Keratinocyte (primary cell): ENCODE results near the gene SCART1. TPM values are rescaled to one million over a fixed set of nuclear protein-coding genes. Genes with fewer than 3 reads are reported as not detected.

ENCODE experiments used
- DNase-seq: peaks from one replicate; pipeline ENCODE4 v3.0.0-alpha.2; 2011; ENCODE audit warnings: low read depth, missing footprints, low spot score
- FAIRE-seq: peaks from 2 replicates; lab custom pipeline; 2011; peaks lifted over from hg19 to GRCh38; lab: Jason Lieb, UNC
- H2AFZ ChIP-seq: 2 replicates; pipeline ENCODE4 v1.6.0; 2012; ENCODE audit warnings: low read length, control low read depth, inconsistent platforms; ENCODE audit not compliant: control insufficient read depth
- H3K27ac ChIP-seq: 2 replicates; pipeline ENCODE4 v1.5.1; 2011; ENCODE audit warnings: low read length; ENCODE audit not compliant: control insufficient read depth, insufficient read depth
- H3K27me3 ChIP-seq: 3 replicates; pipeline ENCODE4 v1.6.0; 2011; ENCODE audit warnings: low read length; ENCODE audit not compliant: control insufficient read depth, insufficient read depth; ENCODE audit errors: extremely low read depth
- H3K36me3 ChIP-seq, 2 experiments: 2 replicates in 1 of 2; 3 replicates in 1 of 2; pipeline ENCODE4 v1.5.1; 2011; ENCODE audit warnings: low read length in 2 of 2, mild to moderate bottlenecking in 1 of 2; ENCODE audit not compliant: control insufficient read depth in 2 of 2, insufficient read depth in 2 of 2; ENCODE audit errors: extremely low read depth in 1 of 2
- H3K4me1 ChIP-seq: 3 replicates; pipeline ENCODE4 v1.5.1; 2011; ENCODE audit warnings: low read length; ENCODE audit not compliant: control insufficient read depth, insufficient read depth; ENCODE audit errors: extremely low read depth
- H3K4me2 ChIP-seq: 3 replicates; pipeline ENCODE4 v1.6.0; 2011; ENCODE audit warnings: low read depth, low read length; ENCODE audit not compliant: control insufficient read depth, insufficient read depth; ENCODE audit errors: extremely low read depth
- H3K4me3 ChIP-seq, 3 experiments: fragments of 200-600 bp in 1 of 3; sonication (generic) in 1 of 3; 2 replicates in 2 of 3; 3 replicates in 1 of 3; pipeline ENCODE4 v1.5.1; 2011 to 2016; ENCODE audit warnings: low read length in 3 of 3, mild to moderate bottlenecking in 3 of 3, control low read depth in 2 of 3, inconsistent platforms in 1 of 3, low read depth in 1 of 3, mixed read lengths in 1 of 3, mixed run types in 1 of 3, moderate library complexity in 1 of 3; ENCODE audit not compliant: control insufficient read depth in 2 of 3, insufficient read depth in 2 of 3; ENCODE audit errors: extremely low read depth in 1 of 3
- H3K79me2 ChIP-seq: 2 replicates; pipeline ENCODE4 v1.6.0; 2012; ENCODE audit warnings: low read length; ENCODE audit not compliant: control insufficient read depth, insufficient read depth
- H3K9ac ChIP-seq: 3 replicates; pipeline ENCODE4 v1.6.0; 2011; ENCODE audit warnings: low read length; ENCODE audit not compliant: control insufficient read depth, insufficient read depth; ENCODE audit errors: extremely low read depth
- H3K9me1 ChIP-seq: 3 replicates; pipeline ENCODE4 v1.6.0; 2011; ENCODE audit warnings: low read length; ENCODE audit not compliant: control insufficient read depth, insufficient read depth; ENCODE audit errors: extremely low read depth
- H3K9me3 ChIP-seq: 2 replicates; pipeline ENCODE4 v1.5.1; 2012; ENCODE audit warnings: low read depth, low read length; ENCODE audit not compliant: control insufficient read depth
- H4K20me1 ChIP-seq: 3 replicates; pipeline ENCODE4 v1.6.0; 2011; ENCODE audit warnings: low read length; ENCODE audit not compliant: control insufficient read depth, insufficient read depth; ENCODE audit errors: extremely low read depth
- EZH2 ChIP-seq: IDR thresholded peaks from one replicate; pipeline ENCODE4 v1.6.1; 2012; ENCODE audit warnings: inconsistent platforms, mild to moderate bottlenecking, low read length, moderate library complexity
- dilution Hi-C: fragments of 300-500 bp; cut with MboI; formaldehyde crosslinking; loops from one replicate; pipeline ENCODE4 v1.7.0; 2020; ENCODE audit warnings: low sequenced_read_pairs; ENCODE audit not compliant: extremely low pct_ligation_motif_present
- polyA plus RNA-seq, 5 experiments: library from polyadenylated mRNA; depleted of rRNA in 3 of 5; stranded (reverse) in 3 of 5; stranded (forward) in 1 of 5; unstranded in 1 of 5; fragments of >200 nt; gene quantifications; 1 replicate in 1 of 5; 2 replicates in 3 of 5; 3 replicates in 1 of 5; pipeline versions ENCODE4 v1.2.1 to v1.2.3, GENCODE V29; 2011 to 2012; ENCODE audit warnings: missing spikeins in 2 of 5, low read depth in 1 of 5, low replicate concordance in 1 of 5
- TF ChIP-seq, protein P1 (sequence below), 3 experiments: IDR thresholded peaks in 1 of 3; conservative IDR thresholded peaks in 1 of 3; optimal IDR thresholded peaks in 1 of 3; 2 replicates in 2 of 3; 3 replicates in 1 of 3; pipeline versions ENCODE3 to v1.5.1; 2011; ENCODE audit warnings: low read length in 3 of 3, mild to moderate bottlenecking in 3 of 3, moderate library complexity in 2 of 3, control low read depth in 1 of 3, inconsistent platforms in 1 of 3; ENCODE audit not compliant: insufficient read depth in 2 of 3; ENCODE audit errors: extremely low read depth in 1 of 3

Gene SCART1
- polyA plus RNA-seq, 1 donor (not counting 4 experiments of a cell fraction or from before 2014, with no cell fraction given) = 0.75 TPM

DNA sequence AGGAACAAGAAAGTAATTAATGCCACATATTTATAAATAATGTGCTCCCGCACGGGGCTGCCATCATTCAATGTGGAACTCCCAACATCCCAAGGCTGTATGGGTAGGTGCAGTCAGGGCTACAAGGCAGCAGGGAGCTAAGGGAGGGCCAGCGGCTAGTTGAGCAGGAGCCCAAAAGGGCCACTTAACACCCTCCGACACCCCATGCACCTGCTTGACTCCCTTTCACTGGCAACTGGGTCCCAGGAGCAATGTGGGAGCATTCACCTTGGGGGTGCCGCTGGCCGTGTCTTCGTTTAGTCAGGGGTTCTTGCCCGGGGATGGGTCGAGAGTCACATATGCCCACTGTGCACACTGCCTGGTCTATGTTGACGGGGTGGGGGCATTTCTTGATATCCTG, 27.9 kb downstream of the SCART1 start:
- FAIRE-seq = no peak

DNA sequence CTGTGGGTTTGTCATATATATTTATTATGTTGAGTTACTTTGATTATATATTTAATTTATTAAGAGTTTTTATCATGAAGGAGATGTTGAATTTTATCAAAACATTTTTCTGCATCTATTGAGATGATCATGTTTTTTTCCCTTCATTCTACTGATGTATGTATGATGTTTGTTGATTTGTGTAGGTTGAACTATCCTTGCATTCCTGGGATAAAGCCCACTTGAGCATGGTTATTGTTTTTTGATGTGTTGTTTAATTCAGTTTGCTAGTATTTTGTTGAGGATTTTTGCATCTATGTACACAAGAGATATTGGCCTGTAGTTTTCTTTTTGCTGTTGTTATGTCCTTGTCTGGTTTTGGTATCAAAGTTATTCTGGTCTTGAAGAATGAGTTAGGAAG, 31.1 kb downstream of the SCART1 start:
- Histone ChIP-seq H3K4me3 (no peak overlapping the region), H3K9me1 (no peaks in the 10 kb centered on the region), H3K36me3 (no peaks in the 10 kb centered on the region), H3K9ac (no peak overlapping the region), H4K20me1 (no peaks in the 10 kb centered on the region), H3K27me3 (no peaks in the 10 kb centered on the region), H3K79me2 (no peaks in the 10 kb centered on the region), H2AFZ (no peak overlapping the region), H3K27ac (no peak overlapping the region), H3K9me3 (no peaks in the 10 kb centered on the region), H3K4me2 (no peak overlapping the region), H3K4me1 (no peaks in the 10 kb centered on the region)
- no peak for TF ChIP-seq EZH2
- TF ChIP-seq, protein P1, sequence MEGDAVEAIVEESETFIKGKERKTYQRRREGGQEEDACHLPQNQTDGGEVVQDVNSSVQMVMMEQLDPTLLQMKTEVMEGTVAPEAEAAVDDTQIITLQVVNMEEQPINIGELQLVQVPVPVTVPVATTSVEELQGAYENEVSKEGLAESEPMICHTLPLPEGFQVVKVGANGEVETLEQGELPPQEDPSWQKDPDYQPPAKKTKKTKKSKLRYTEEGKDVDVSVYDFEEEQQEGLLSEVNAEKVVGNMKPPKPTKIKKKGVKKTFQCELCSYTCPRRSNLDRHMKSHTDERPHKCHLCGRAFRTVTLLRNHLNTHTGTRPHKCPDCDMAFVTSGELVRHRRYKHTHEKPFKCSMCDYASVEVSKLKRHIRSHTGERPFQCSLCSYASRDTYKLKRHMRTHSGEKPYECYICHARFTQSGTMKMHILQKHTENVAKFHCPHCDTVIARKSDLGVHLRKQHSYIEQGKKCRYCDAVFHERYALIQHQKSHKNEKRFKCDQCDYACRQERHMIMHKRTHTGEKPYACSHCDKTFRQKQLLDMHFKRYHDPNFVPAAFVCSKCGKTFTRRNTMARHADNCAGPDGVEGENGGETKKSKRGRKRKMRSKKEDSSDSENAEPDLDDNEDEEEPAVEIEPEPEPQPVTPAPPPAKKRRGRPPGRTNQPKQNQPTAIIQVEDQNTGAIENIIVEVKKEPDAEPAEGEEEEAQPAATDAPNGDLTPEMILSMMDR (optimal IDR thresholded peaks at IDR 0.05 in 1 of 3, IDR thresholded peaks at IDR 0.05 in 1 of 3, conservative IDR thresholded peaks at IDR 0.05 in 1 of 3; ENCODE audit: extremely low read depth in 1 of 3, insufficient read depth in 2 of 3, low read length in 3 of 3) = no peak
- FAIRE-seq (no peak), DNase-seq (no peak)
- dilution Hi-C loops = no loop called here

More for the DNA sequence above, 27.9 kb downstream of the SCART1 start:
- H3K4me3 ChIP-seq = no peak overlapping the region
- no peaks in the 10 kb centered on the region for H3K27me3 ChIP-seq
- no peak overlapping the region for H3K9ac ChIP-seq
- no peak overlapping the region for H3K27ac ChIP-seq
- H3K4me1 ChIP-seq = no peaks in the 10 kb centered on the region
- H4K20me1 ChIP-seq = no peaks in the 10 kb centered on the region
- no peaks in the 10 kb centered on the region for H3K36me3 ChIP-seq
- dilution Hi-C loops = no loop called here
- no peak overlapping the region for H3K4me2 ChIP-seq
- TF ChIP-seq EZH2 = no peak
- TF ChIP-seq, protein P1 (optimal IDR thresholded peaks at IDR 0.05 in 1 of 3, IDR thresholded peaks at IDR 0.05 in 1 of 3, conservative IDR thresholded peaks at IDR 0.05 in 1 of 3; ENCODE audit: extremely low read depth in 1 of 3, insufficient read depth in 2 of 3, low read length in 3 of 3) = no peak
- no peaks in the 10 kb centered on the region for H3K79me2 ChIP-seq
- H3K9me3 ChIP-seq = no peaks in the 10 kb centered on the region
- no peak overlapping the region for H2AFZ ChIP-seq
- DNase-seq = no peak
- no peaks in the 10 kb centered on the region for H3K9me1 ChIP-seq
